BE2C (cell line): Measurements from ENCODE around the gene C2CD3.
"Not testable (repeated sequence)": the region's sequence is repeated elsewhere in the genome, so short reads cannot be mapped to it uniquely, and the experiment has no call there.

ENCODE experiments used
- DNase-seq: peaks from one replicate; pipeline ENCODE4 v3.0.0-alpha.2; 2020
- H3K27me3 ChIP-seq: fragments of 250-450 bp; sonication (Bioruptor Pico); 2 replicates; pipeline ENCODE4 v1.5.1; 2020; ENCODE audit warnings: mild to moderate bottlenecking
- H3K36me3 ChIP-seq: fragments of 250-450 bp; sonication (Bioruptor Pico); 2 replicates; pipeline ENCODE4 v1.5.1; 2020; ENCODE audit warnings: mild to moderate bottlenecking
- H3K4me1 ChIP-seq: fragments of 250-450 bp; sonication (Bioruptor Pico); 2 replicates; pipeline ENCODE4 v1.5.1; 2020
- H3K4me3 ChIP-seq: 2 replicates; pipeline ENCODE4 v1.5.1; 2011; ENCODE audit warnings: low read depth, low read length
- H3K9me3 ChIP-seq: fragments of 250-450 bp; sonication (Bioruptor Pico); 2 replicates; pipeline ENCODE4 v1.5.1; 2020
- TF ChIP-seq, protein P1 (sequence below): IDR thresholded peaks from 2 replicates; pipeline ENCODE4 v1.5.1; 2012; ENCODE audit warnings: mild to moderate bottlenecking, low read depth, low read length

The C2CD3 gene

DNA sequence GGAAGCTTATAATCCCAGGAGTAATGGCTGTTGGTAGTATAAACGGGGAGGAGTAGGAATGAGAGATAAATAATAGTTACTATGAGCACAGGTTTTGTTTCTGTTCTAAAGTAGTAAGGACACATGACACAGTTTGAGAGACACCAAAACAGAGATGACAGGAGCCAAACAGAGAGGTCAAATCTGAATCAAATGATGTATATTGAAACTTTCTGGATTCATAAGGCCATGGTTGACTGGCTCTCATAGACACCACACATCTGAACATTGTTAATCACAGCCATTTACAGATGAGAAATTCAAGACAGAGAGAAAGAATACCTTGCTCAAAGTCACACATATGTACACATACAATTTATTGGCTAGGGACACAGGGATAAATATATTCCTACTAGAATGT, 98.5 kb downstream of the C2CD3 start:
- peaks cover 33% of the 10 kb centered on the region for H3K36me3 ChIP-seq
- no peaks in the 10 kb centered on the region for H3K4me1 ChIP-seq
- no peak for DNase-seq
- no peaks in the 10 kb centered on the region for H3K9me3 ChIP-seq
- H3K4me3 ChIP-seq, result no peak overlapping the region
- TF ChIP-seq, protein P1, sequence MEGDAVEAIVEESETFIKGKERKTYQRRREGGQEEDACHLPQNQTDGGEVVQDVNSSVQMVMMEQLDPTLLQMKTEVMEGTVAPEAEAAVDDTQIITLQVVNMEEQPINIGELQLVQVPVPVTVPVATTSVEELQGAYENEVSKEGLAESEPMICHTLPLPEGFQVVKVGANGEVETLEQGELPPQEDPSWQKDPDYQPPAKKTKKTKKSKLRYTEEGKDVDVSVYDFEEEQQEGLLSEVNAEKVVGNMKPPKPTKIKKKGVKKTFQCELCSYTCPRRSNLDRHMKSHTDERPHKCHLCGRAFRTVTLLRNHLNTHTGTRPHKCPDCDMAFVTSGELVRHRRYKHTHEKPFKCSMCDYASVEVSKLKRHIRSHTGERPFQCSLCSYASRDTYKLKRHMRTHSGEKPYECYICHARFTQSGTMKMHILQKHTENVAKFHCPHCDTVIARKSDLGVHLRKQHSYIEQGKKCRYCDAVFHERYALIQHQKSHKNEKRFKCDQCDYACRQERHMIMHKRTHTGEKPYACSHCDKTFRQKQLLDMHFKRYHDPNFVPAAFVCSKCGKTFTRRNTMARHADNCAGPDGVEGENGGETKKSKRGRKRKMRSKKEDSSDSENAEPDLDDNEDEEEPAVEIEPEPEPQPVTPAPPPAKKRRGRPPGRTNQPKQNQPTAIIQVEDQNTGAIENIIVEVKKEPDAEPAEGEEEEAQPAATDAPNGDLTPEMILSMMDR, result no peak
- no peaks in the 10 kb centered on the region for H3K27me3 ChIP-seq

GRCh38 chr11:74070723-74071492, 99.9 kb downstream of the C2CD3 start:
- DNase-seq, result no peak
- H3K4me1 ChIP-seq, result no peaks in the 10 kb centered on the region
- H3K9me3 ChIP-seq, result no peaks in the 10 kb centered on the region
- peaks cover 29% of the 10 kb centered on the region for H3K36me3 ChIP-seq
- H3K4me3 ChIP-seq, result no peak overlapping the region
- TF ChIP-seq, protein P1, result no peak
- H3K27me3 ChIP-seq, result no peaks in the 10 kb centered on the region

GRCh38 chr11:74069146-74070046, 101.4 kb downstream of the C2CD3 start:
- TF ChIP-seq, protein P1, result no peak
- peaks cover 25% of the 10 kb centered on the region for H3K36me3 ChIP-seq
- H3K27me3 ChIP-seq, result no peaks in the 10 kb centered on the region
- no peaks in the 10 kb centered on the region for H3K9me3 ChIP-seq
- H3K4me1 ChIP-seq, result no peaks in the 10 kb centered on the region
- DNase-seq, result no peak
- H3K4me3 ChIP-seq, result no peak overlapping the region

DNA sequence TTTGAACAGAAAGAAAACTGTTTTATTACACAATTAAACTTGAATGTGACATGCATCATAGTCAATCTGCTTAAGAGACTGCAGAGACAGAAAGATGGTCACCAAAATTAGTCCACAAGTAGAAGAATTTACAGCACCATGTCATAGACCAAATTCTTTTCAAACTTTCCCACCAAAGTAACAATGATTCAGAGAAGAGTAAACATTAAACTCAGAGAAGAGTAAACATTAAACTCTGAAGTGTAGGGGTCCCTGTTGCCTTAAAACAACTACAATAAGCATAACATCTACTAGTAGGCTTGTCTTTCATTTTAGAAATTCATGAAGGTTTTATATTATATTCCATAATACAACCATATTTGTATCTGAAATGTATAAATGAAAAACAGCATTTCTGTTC, 104.1 kb downstream of the C2CD3 start:
- not testable (repeated sequence) for H3K4me1 ChIP-seq, DNase-seq, H3K27me3 ChIP-seq, H3K4me3 ChIP-seq, H3K9me3 ChIP-seq
- peaks cover 12% of the 10 kb centered on the region for H3K36me3 ChIP-seq

- H3K36me3 ChIP-seq, DNase-seq, H3K4me3 ChIP-seq, H3K27me3 ChIP-seq, H3K9me3 ChIP-seq, H3K4me1 ChIP-seq: not testable (repeated sequence)
These were observed 105.3 kb downstream of the C2CD3 start for GRCh38 chr11:74065534-74065933.

DNA sequence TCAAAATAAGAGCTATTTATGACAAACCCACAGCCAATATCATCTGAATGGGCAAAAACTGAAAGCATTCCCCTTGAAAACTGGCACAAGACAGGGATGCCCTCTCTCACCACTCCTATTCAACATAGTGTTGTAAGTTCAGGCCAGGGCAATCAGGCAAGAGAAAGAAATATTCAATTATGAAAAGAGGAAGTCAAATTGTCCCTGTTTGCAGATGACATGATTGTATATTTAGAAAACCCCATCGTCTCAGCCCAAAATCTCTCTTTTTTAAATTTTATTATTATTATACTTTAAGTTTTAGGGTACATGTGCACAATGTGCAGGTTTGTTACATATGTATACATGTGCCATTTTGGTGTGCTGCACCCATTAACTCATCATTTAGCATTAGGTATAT, 107.2 kb downstream of the C2CD3 start:
- not testable (repeated sequence) for H3K9me3 ChIP-seq, H3K4me3 ChIP-seq, DNase-seq, H3K27me3 ChIP-seq, H3K36me3 ChIP-seq, H3K4me1 ChIP-seq

DNA sequence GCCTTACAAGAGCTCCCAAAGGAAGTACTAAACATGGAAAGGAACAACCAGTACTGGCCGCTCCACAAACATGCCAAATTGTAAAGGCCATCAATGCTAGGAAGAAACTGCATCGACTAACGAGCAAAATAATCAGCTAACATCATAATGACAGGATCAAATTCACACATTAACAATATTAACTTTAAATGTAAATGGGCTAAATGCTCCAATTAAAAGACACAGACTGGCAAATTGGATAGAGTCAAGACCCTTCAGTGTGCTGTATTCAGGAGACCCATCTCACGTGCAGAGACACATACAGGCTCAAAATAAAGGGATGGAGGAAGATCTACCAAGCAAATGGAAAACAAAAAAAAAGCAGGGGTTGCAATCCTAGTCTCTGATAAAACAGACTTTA, 109.2 kb downstream of the C2CD3 start:
- not testable (repeated sequence) for H3K27me3 ChIP-seq, H3K4me3 ChIP-seq

More for the DNA sequence above, 109.2 kb downstream of the C2CD3 start:
- H3K9me3 ChIP-seq, H3K4me1 ChIP-seq, DNase-seq, H3K36me3 ChIP-seq: not testable (repeated sequence)
